Liver (tissue), 3 donors: ENCODE data around the gene CALML3.

Experiments
- EGR1 ChIP-seq, 2 donors: IDR thresholded peaks; 2 replicates each; pipeline ENCODE4 v1.6.1; 2016 to 2018; ENCODE audit warnings: antibody characterized with exemption in 2 of 2, low read depth in 2 of 2
- GABPA ChIP-seq, 2 donors: IDR thresholded peaks in 1 of 2; conservative IDR thresholded peaks in 1 of 2; 2 replicates each; pipeline ENCODE4 v1.6.1; 2016; ENCODE audit warnings: antibody characterized with exemption in 2 of 2, mild to moderate bottlenecking in 1 of 2, moderate library complexity in 1 of 2
- JUND ChIP-seq, 2 donors: IDR thresholded peaks; 2 replicates each; pipeline ENCODE4 v1.6.1; 2016; ENCODE audit warnings: antibody characterized with exemption in 2 of 2
- RAD21 ChIP-seq, 2 donors: IDR thresholded peaks; 2 replicates each; pipeline ENCODE4 v1.6.1; 2016; ENCODE audit warnings: antibody characterized with exemption in 2 of 2, mild to moderate bottlenecking in 2 of 2
- TAF1 ChIP-seq: conservative IDR thresholded peaks from 2 replicates; pipeline ENCODE4 v1.6.1; 2016; ENCODE audit warnings: antibody characterized with exemption, mild to moderate bottlenecking
- YY1 ChIP-seq: IDR thresholded peaks from 2 replicates; pipeline ENCODE4 v1.6.1; 2016; ENCODE audit warnings: antibody characterized with exemption, mild to moderate bottlenecking
- TF ChIP-seq, protein P1 (sequence below): fragments of 150-350 bp; IDR thresholded peaks from 2 replicates; pipeline ENCODE4 v1.5.1; 2017; ENCODE audit warnings: improper control_type of control experiment, low read depth, low read length; ENCODE audit not compliant: missing input control
- TF ChIP-seq, protein P2 (sequence below): IDR thresholded peaks from 2 replicates; pipeline ENCODE4 v1.6.1; 2016; ENCODE audit warnings: antibody characterized with exemption, mild to moderate bottlenecking
- TF ChIP-seq, protein P3 (sequence below): IDR thresholded peaks from 2 replicates; pipeline ENCODE4 v1.6.1; 2016; ENCODE audit warnings: antibody characterized with exemption
- donor health status: healthy.
- donor health status: healthy.

DNA sequence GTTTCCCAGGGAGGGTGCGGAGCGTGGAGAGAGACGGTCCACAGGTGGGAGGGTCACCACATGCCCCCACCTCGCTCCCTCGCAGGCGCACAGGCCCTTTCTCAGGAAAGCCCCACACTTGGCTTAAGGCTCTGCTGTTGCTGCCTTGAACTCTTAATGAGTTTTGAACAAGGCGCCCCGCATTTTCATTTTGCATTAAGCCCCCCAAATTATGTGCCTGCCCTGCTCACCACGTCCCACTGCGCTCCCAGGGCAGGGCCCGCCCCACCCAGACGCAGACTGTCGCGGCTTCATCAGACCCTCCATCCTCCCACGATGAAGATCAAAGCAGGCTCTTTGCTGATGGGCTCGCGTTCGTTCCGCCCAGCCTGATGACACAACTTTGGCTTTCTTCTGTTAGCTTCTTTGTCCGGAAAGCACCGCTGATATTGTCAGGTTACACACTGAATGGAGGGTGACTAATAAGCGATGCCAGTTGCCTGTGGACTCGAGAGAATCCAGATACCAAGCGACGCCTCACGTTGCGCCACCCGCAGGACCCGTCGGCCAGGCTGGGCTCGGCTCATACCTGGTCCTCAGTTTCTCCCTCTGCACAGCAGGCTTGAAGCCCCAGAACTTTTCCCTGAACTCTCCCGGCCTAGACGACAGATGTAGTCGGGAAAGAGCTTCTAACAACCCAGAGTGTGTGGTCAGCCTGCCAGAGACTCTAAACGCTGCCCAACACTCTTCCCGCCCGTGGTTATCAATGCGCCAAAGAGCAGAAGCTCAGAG lies 9.5 kb downstream of the CALML3 start:
- TF ChIP-seq, protein P1, sequence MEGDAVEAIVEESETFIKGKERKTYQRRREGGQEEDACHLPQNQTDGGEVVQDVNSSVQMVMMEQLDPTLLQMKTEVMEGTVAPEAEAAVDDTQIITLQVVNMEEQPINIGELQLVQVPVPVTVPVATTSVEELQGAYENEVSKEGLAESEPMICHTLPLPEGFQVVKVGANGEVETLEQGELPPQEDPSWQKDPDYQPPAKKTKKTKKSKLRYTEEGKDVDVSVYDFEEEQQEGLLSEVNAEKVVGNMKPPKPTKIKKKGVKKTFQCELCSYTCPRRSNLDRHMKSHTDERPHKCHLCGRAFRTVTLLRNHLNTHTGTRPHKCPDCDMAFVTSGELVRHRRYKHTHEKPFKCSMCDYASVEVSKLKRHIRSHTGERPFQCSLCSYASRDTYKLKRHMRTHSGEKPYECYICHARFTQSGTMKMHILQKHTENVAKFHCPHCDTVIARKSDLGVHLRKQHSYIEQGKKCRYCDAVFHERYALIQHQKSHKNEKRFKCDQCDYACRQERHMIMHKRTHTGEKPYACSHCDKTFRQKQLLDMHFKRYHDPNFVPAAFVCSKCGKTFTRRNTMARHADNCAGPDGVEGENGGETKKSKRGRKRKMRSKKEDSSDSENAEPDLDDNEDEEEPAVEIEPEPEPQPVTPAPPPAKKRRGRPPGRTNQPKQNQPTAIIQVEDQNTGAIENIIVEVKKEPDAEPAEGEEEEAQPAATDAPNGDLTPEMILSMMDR = no peak
- TF ChIP-seq RAD21 (IDR thresholded peaks at IDR 0.05) (no peak), JUND (IDR thresholded peaks at IDR 0.05) (no peak), YY1 (no peak), EGR1 (IDR thresholded peaks at IDR 0.05; ENCODE audit: low read depth in 2 of 2) (no peak), TAF1 (no peak), GABPA (IDR thresholded peaks at IDR 0.05 in 1 of 2, conservative IDR thresholded peaks at IDR 0.05 in 1 of 2) (no peak)
- TF ChIP-seq, protein P2, sequence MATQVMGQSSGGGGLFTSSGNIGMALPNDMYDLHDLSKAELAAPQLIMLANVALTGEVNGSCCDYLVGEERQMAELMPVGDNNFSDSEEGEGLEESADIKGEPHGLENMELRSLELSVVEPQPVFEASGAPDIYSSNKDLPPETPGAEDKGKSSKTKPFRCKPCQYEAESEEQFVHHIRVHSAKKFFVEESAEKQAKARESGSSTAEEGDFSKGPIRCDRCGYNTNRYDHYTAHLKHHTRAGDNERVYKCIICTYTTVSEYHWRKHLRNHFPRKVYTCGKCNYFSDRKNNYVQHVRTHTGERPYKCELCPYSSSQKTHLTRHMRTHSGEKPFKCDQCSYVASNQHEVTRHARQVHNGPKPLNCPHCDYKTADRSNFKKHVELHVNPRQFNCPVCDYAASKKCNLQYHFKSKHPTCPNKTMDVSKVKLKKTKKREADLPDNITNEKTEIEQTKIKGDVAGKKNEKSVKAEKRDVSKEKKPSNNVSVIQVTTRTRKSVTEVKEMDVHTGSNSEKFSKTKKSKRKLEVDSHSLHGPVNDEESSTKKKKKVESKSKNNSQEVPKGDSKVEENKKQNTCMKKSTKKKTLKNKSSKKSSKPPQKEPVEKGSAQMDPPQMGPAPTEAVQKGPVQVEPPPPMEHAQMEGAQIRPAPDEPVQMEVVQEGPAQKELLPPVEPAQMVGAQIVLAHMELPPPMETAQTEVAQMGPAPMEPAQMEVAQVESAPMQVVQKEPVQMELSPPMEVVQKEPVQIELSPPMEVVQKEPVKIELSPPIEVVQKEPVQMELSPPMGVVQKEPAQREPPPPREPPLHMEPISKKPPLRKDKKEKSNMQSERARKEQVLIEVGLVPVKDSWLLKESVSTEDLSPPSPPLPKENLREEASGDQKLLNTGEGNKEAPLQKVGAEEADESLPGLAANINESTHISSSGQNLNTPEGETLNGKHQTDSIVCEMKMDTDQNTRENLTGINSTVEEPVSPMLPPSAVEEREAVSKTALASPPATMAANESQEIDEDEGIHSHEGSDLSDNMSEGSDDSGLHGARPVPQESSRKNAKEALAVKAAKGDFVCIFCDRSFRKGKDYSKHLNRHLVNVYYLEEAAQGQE = no peak
- TF ChIP-seq, protein P3, sequence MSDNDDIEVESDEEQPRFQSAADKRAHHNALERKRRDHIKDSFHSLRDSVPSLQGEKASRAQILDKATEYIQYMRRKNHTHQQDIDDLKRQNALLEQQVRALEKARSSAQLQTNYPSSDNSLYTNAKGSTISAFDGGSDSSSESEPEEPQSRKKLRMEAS = no peak
